H9 (cell line): ENCODE data around the gene SRCAP. TPM values are rescaled to one million over a fixed set of nuclear protein-coding genes. Genes with fewer than 3 reads are reported as not detected.

Experiments
- DNase-seq: peaks from one replicate; pipeline ENCODE4 v3.0.0-alpha.2; 2017
- H2AFZ ChIP-seq: one replicate; pipeline ENCODE4 v1.6.1; 2013; ENCODE audit warnings: mild to moderate bottlenecking, low read length, control low read depth, moderate library complexity
- H2AK5ac ChIP-seq: 2 replicates; pipeline ENCODE4 v1.6.1; 2013; ENCODE audit warnings: low read length, control low read depth, mixed read lengths; ENCODE audit not compliant: insufficient read length
- H2BK120ac ChIP-seq: one replicate; pipeline ENCODE4 v1.6.1; 2013; ENCODE audit warnings: low read depth, mild to moderate bottlenecking, low read length, control low read depth, inconsistent platforms; ENCODE audit not compliant: poor library complexity, severe bottlenecking
- H2BK12ac ChIP-seq: 2 replicates; pipeline ENCODE4 v1.6.1; 2013; ENCODE audit warnings: low read length, control low read depth, mixed read lengths, low read depth; ENCODE audit not compliant: insufficient read length
- H2BK15ac ChIP-seq: 2 replicates; pipeline ENCODE4 v1.6.1; 2013; ENCODE audit warnings: low read depth, low read length, control low read depth
- H2BK20ac ChIP-seq: one replicate; pipeline ENCODE4 v1.6.1; 2013; ENCODE audit warnings: low read depth, mild to moderate bottlenecking, low read length, control low read depth, inconsistent platforms; ENCODE audit not compliant: poor library complexity, severe bottlenecking
- H2BK5ac ChIP-seq: 2 replicates; pipeline ENCODE4 v1.6.1; 2013; ENCODE audit warnings: low read length, control low read depth, mixed read lengths; ENCODE audit not compliant: insufficient read length
- H3K14ac ChIP-seq: 2 replicates; pipeline ENCODE4 v1.6.1; 2013; ENCODE audit warnings: low read length, control low read depth; ENCODE audit not compliant: insufficient read depth
- H3K18ac ChIP-seq: 2 replicates; pipeline ENCODE4 v1.6.1; 2013; ENCODE audit warnings: low read depth, mild to moderate bottlenecking, mixed read lengths, low read length, control low read depth; ENCODE audit not compliant: insufficient read length
- H3K23ac ChIP-seq: 2 replicates; pipeline ENCODE4 v1.6.1; 2013; ENCODE audit warnings: low read length, control low read depth, mixed read lengths, low read depth; ENCODE audit not compliant: insufficient read length
- H3K23me2 ChIP-seq: 2 replicates; pipeline ENCODE4 v1.6.1; 2013; ENCODE audit warnings: low read depth, mild to moderate bottlenecking, mixed read lengths, low read length, control low read depth; ENCODE audit not compliant: insufficient read length, poor library complexity, severe bottlenecking
- H3K27ac ChIP-seq: 2 replicates; pipeline ENCODE4 v1.5.1; 2013; ENCODE audit warnings: low read length, control low read depth, mixed read lengths, low read depth; ENCODE audit not compliant: insufficient read length
- H3K27me3 ChIP-seq: 2 replicates; pipeline ENCODE4 v1.6.1; 2013; ENCODE audit warnings: low read length, control low read depth, inconsistent platforms; ENCODE audit not compliant: insufficient read depth
- H3K4ac ChIP-seq: 2 replicates; pipeline ENCODE4 v1.6.1; 2013; ENCODE audit warnings: low read depth, mild to moderate bottlenecking, control low read depth, inconsistent platforms, low read length, moderate library complexity
- H3K4me1 ChIP-seq: 2 replicates; pipeline ENCODE4 v1.6.1; 2013; ENCODE audit warnings: low read length, control low read depth, inconsistent platforms; ENCODE audit not compliant: insufficient read depth
- H3K4me2 ChIP-seq: 2 replicates; pipeline ENCODE4 v1.6.1; 2013; ENCODE audit warnings: low read length, control low read depth, mixed read lengths; ENCODE audit not compliant: insufficient read length, insufficient read depth
- H3K56ac ChIP-seq: 2 replicates; pipeline ENCODE4 v1.6.1; 2013; ENCODE audit warnings: low read depth, mild to moderate bottlenecking, mixed read lengths, low read length, control low read depth; ENCODE audit not compliant: insufficient read length
- H3K79me1 ChIP-seq: 2 replicates; pipeline ENCODE4 v1.6.1; 2013; ENCODE audit warnings: low read depth, mild to moderate bottlenecking, moderate library complexity, low read length, control low read depth, inconsistent platforms; ENCODE audit not compliant: insufficient read depth, poor library complexity, severe bottlenecking
- H3K79me2 ChIP-seq: 2 replicates; pipeline ENCODE4 v1.6.1; 2013; ENCODE audit warnings: low read length, control low read depth, inconsistent platforms; ENCODE audit not compliant: insufficient read depth
- H3K9ac ChIP-seq: 2 replicates; pipeline ENCODE4 v1.6.1; 2013; ENCODE audit warnings: low read length, control low read depth, mixed read lengths; ENCODE audit not compliant: insufficient read length; ENCODE audit errors: extremely low read depth
- H3K9me3 ChIP-seq: one replicate; pipeline ENCODE4 v1.6.1; 2013; ENCODE audit warnings: low read depth, low read length, inconsistent platforms; ENCODE audit not compliant: control insufficient read depth
- H3T11ph ChIP-seq: one replicate; pipeline ENCODE4 v1.6.1; 2013; ENCODE audit warnings: mild to moderate bottlenecking, low read length, control low read depth, inconsistent platforms
- H4K20me1 ChIP-seq: one replicate; pipeline ENCODE4 v1.6.1; 2013; ENCODE audit not compliant: control insufficient read depth, insufficient read length, insufficient read depth
- H4K5ac ChIP-seq: 2 replicates; pipeline ENCODE4 v1.6.1; 2013; ENCODE audit warnings: low read depth, mild to moderate bottlenecking, mixed read lengths, low read length, control low read depth; ENCODE audit not compliant: insufficient read length
- H4K8ac ChIP-seq: replicated peaks from 2 replicates; pipeline ENCODE4 v1.6.1; 2013; ENCODE audit warnings: low read length, control low read depth, mixed read lengths, low read depth; ENCODE audit not compliant: insufficient read length
- H4K91ac ChIP-seq: 2 replicates; pipeline ENCODE4 v1.6.1; 2013; ENCODE audit warnings: low read depth, mild to moderate bottlenecking, moderate library complexity, mixed read lengths, low read length, control low read depth; ENCODE audit not compliant: insufficient read length
- H3K27ac Mint-ChIP-seq, 3 experiments: 2 replicates in 2 of 3; 3 replicates in 1 of 3; pipeline ENCODE4 v1.8.0; 2020 to 2021; ENCODE audit warnings: mixed read lengths in 3 of 3, mild to moderate bottlenecking in 1 of 3, moderate library complexity in 1 of 3
- H3K27me3 Mint-ChIP-seq: 2 replicates; pipeline ENCODE4 v1.8.0; 2021; ENCODE audit warnings: low read depth, mild to moderate bottlenecking, moderate library complexity, mixed read lengths
- H3K36me3 Mint-ChIP-seq, 3 experiments: 2 replicates in 2 of 3; 3 replicates in 1 of 3; pipeline ENCODE4 v1.8.0; 2020 to 2021; ENCODE audit warnings: low read depth in 3 of 3, mixed read lengths in 3 of 3; ENCODE audit not compliant: insufficient read depth in 1 of 3
- H3K4me1 Mint-ChIP-seq, 2 experiments: 2 replicates each; pipeline ENCODE4 v1.8.0; 2020; ENCODE audit warnings: mixed read lengths in 2 of 2
- H3K4me3 Mint-ChIP-seq, 2 experiments: 2 replicates in 1 of 2; 3 replicates in 1 of 2; pipeline ENCODE4 v1.8.0; 2020 to 2021; ENCODE audit warnings: mild to moderate bottlenecking in 2 of 2, mixed read lengths in 2 of 2, moderate library complexity in 1 of 2
- H3K9me3 Mint-ChIP-seq, 2 experiments: 2 replicates in 1 of 2; 3 replicates in 1 of 2; pipeline ENCODE4 v1.8.0; 2020; ENCODE audit warnings: mild to moderate bottlenecking in 2 of 2, mixed read lengths in 2 of 2, moderate library complexity in 1 of 2
- CTCF ChIP-seq: fragments of 200-600 bp; sonication (generic); conservative IDR thresholded peaks from 3 replicates; pipeline ENCODE4 v1.8.0; 2021; ENCODE audit warnings: antibody characterized with exemption, mild to moderate bottlenecking
- WGBS: extraction: QIAGEN DNeasy Blood & Tissue Kit; methylation state at CpG from one replicate; pipeline ENCODE4 v1.1.7; 2013; ENCODE audit warnings: missing lambda C conversion rate, low lambda C conversion rate, mixed read lengths; ENCODE audit not compliant: insufficient read length; ENCODE audit errors: extremely low coverage; 5-methylcytosine and 5-hydroxymethylcytosine counted together
- total RNA-seq: library from RNA; stranded (reverse); gene quantifications from 2 replicates; pipeline ENCODE4 v1.2.1, GENCODE V29; 2021

The SRCAP gene
- total RNA-seq, 1 experiment from 2014 or later: 63.1 TPM

DNA sequence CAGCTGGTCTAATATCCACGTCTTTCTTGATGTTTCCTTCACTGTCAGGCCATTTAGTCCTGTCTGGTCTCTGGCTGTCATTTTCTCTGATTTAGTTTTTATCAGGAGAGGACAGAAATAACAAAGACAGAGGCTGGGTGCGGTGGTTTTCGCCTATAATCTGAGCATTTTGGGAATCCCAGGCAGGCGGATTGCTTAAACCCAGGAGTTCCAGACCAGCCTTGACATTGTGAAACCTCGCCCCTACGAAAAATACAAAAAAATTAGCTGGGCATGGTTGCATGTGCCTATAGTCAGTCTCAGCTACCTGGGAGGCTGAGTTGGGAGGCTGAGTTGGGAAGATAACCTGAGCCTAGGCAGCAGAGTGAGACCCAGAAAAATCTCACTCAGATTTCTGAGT is 7.1 kb downstream of the SRCAP start:
- H3K18ac ChIP-seq: no peak overlapping the region
- H2BK120ac ChIP-seq: no peak overlapping the region
- no peaks in the 10 kb centered on the region for H3K4me1 Mint-ChIP-seq
- no peaks in the 10 kb centered on the region for H3K4me1 ChIP-seq
- H3K27me3 Mint-ChIP-seq: no peaks in the 10 kb centered on the region
- H3K9me3 Mint-ChIP-seq: no peaks in the 10 kb centered on the region
- no peak overlapping the region for H3K14ac ChIP-seq
- no peak overlapping the region for H3K27ac Mint-ChIP-seq
- no peak overlapping the region for H3K4me3 Mint-ChIP-seq
- H2BK15ac ChIP-seq: no peak overlapping the region
- no peaks in the 10 kb centered on the region for H3K27me3 ChIP-seq
- no CpG with 5 or more reads among the region's 6 CpGs for WGBS
- no peak overlapping the region for H3K56ac ChIP-seq
- H3T11ph ChIP-seq: no peak overlapping the region
- no peak for TF ChIP-seq CTCF
- H3K23ac ChIP-seq: no peak overlapping the region
- no peak overlapping the region for H3K4ac ChIP-seq
- no peak overlapping the region for H3K9ac ChIP-seq
- no peak overlapping the region for H2AK5ac ChIP-seq
- no peak overlapping the region for H4K91ac ChIP-seq
- no peaks in the 10 kb centered on the region for H4K20me1 ChIP-seq
- no peak for DNase-seq
- no peak overlapping the region for H4K5ac ChIP-seq
- no peak overlapping the region for H2AFZ ChIP-seq
- H3K4me2 ChIP-seq: no peak overlapping the region
- H3K23me2 ChIP-seq: no peaks in the 10 kb centered on the region
- peaks cover 47 to 85% (median 76%) of the 10 kb centered on the region in 3 experiments; a peak in 6 of 7 replicates for H3K36me3 Mint-ChIP-seq
- H3K79me1 ChIP-seq: peaks cover 3% of the 10 kb centered on the region
- no peak overlapping the region for H3K27ac ChIP-seq
- H4K8ac ChIP-seq: no peak overlapping the region
- no peak overlapping the region for H2BK5ac ChIP-seq
- H3K79me2 ChIP-seq: peaks cover under 1% of the 10 kb centered on the region; the same call in 1 of the 2 replicates
- H2BK20ac ChIP-seq: no peak overlapping the region
- no peak overlapping the region for H2BK12ac ChIP-seq
- no peaks in the 10 kb centered on the region for H3K9me3 ChIP-seq
